Measurements from ENCODE around the gene ZNF524.

DNA sequence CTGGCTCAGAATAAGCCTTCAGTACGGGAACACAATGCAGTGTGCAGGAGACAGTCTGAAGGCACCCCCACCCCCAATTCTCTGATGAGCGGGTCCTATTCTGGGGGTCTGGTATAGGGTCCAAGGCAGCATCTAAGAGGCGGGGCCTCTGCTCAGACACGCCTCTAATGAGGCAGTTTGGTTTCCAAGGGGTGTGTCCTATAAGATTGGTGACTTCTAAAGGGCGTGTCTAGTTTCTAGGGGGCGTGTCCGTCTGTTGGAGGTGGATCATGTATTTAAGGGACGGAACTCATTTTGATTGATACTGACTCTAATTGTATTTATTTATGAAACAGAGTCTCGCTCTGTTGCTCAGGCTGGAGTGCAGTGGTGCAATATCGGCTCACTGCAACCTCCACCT lies 9.5 kb upstream of the ZNF524 start:
- TF ChIP-seq, protein P1, sequence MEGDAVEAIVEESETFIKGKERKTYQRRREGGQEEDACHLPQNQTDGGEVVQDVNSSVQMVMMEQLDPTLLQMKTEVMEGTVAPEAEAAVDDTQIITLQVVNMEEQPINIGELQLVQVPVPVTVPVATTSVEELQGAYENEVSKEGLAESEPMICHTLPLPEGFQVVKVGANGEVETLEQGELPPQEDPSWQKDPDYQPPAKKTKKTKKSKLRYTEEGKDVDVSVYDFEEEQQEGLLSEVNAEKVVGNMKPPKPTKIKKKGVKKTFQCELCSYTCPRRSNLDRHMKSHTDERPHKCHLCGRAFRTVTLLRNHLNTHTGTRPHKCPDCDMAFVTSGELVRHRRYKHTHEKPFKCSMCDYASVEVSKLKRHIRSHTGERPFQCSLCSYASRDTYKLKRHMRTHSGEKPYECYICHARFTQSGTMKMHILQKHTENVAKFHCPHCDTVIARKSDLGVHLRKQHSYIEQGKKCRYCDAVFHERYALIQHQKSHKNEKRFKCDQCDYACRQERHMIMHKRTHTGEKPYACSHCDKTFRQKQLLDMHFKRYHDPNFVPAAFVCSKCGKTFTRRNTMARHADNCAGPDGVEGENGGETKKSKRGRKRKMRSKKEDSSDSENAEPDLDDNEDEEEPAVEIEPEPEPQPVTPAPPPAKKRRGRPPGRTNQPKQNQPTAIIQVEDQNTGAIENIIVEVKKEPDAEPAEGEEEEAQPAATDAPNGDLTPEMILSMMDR (IDR thresholded peaks at IDR 0.05): no peak
- TF ChIP-seq POLR2A (IDR thresholded peaks at IDR 0.05): no peak
